ENCODE results near the gene ZNF335.

Gene ZNF335

GRCh38 chr20:45910670-45911485 is 61.1 kb downstream of the ZNF335 start:
- TF ChIP-seq CTCF (conservative IDR thresholded peaks at IDR 0.05; ENCODE audit: low read length), result no peak
- H3K4me3 ChIP-seq (ENCODE audit: low read length), result peak overlapping the region; percentile 56
- peak; percentile 100 for DNase-seq (ENCODE audit: low read depth)

GRCh38 chr20:45909817-45910669 is 62.0 kb downstream of the ZNF335 start:
- no peak for DNase-seq (ENCODE audit: low read depth)
- H3K4me3 ChIP-seq (ENCODE audit: low read length), result no peak overlapping the region; the same call in 1 of the 2 replicates
- TF ChIP-seq CTCF (conservative IDR thresholded peaks at IDR 0.05; ENCODE audit: low read length), result no peak

GRCh38 chr20:45909336-45909808 is 62.6 kb downstream of the ZNF335 start:
- no peak for TF ChIP-seq CTCF (conservative IDR thresholded peaks at IDR 0.05; ENCODE audit: low read length)
- H3K4me3 ChIP-seq (ENCODE audit: low read length), result no peak overlapping the region
- DNase-seq (ENCODE audit: low read depth), result no peak

GRCh38 chr20:45908084-45908483 is 63.9 kb downstream of the ZNF335 start:
- no peak overlapping the region for H3K4me3 ChIP-seq (ENCODE audit: low read length)
- TF ChIP-seq CTCF (conservative IDR thresholded peaks at IDR 0.05; ENCODE audit: low read length), result no peak
- DNase-seq (ENCODE audit: low read depth), result no peak

- no peak for DNase-seq (ENCODE audit: low read depth)
- H3K4me3 ChIP-seq (ENCODE audit: low read length), result no peak overlapping the region
- TF ChIP-seq CTCF (conservative IDR thresholded peaks at IDR 0.05; ENCODE audit: low read length), result no peak
These were observed 64.6 kb downstream of the ZNF335 start for GRCh38 chr20:45907219-45907948.

GRCh38 chr20:45905505-45906079 is 66.4 kb downstream of the ZNF335 start:
- peak; percentile 68 for DNase-seq (ENCODE audit: low read depth)
- no peak for TF ChIP-seq CTCF (conservative IDR thresholded peaks at IDR 0.05; ENCODE audit: low read length)
- no peak overlapping the region for H3K4me3 ChIP-seq (ENCODE audit: low read length)
